ENCODE data around the gene SH3BP2.

DNA sequence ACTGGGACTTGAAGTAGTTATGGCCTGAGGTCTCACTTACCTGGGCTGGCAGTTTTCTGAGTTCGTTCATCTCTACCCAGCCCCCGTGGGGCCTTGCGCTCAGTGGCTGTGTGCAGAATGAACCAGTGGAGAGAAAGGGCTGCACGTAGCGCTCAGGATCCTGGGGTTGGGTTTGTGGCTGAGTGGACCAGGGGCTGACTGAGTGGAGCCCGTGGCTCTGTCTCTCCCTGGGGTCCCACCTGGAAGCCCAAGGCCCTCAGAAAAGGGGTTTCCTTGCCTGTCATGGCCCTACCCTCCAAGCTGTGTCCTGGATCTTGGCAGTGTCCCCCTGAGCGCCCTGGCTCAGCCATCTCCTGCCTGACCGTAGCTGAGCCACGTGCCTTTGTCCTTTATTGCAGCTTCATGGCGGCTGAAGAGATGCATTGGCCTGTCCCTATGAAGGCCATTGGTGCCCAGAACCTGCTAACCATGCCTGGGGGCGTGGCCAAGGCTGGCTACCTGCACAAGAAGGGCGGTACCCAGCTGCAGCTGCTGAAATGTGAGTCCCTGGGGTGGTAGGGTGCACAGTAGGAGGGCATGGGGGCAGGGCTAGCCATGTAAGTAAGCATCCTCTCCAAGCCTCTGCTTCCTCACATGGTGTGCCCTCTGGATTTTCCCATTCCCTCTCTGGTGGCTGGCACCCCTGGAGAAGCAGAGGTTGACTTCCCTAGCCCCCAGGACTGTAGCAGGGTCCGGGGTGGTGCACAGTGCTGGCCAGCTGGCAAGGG, 27.5 kb downstream of the SH3BP2 start:
- TF ChIP-seq, protein P1, sequence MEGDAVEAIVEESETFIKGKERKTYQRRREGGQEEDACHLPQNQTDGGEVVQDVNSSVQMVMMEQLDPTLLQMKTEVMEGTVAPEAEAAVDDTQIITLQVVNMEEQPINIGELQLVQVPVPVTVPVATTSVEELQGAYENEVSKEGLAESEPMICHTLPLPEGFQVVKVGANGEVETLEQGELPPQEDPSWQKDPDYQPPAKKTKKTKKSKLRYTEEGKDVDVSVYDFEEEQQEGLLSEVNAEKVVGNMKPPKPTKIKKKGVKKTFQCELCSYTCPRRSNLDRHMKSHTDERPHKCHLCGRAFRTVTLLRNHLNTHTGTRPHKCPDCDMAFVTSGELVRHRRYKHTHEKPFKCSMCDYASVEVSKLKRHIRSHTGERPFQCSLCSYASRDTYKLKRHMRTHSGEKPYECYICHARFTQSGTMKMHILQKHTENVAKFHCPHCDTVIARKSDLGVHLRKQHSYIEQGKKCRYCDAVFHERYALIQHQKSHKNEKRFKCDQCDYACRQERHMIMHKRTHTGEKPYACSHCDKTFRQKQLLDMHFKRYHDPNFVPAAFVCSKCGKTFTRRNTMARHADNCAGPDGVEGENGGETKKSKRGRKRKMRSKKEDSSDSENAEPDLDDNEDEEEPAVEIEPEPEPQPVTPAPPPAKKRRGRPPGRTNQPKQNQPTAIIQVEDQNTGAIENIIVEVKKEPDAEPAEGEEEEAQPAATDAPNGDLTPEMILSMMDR (conservative IDR thresholded peaks at IDR 0.05; ENCODE audit: low read length), result no peak
- TF ChIP-seq EZH2phosphoT487 (IDR thresholded peaks at IDR 0.05; ENCODE audit: borderline replicate concordance, low read depth, low read length), result no peak

Measured in OCI-LY7 (cell line).